Stimulated activated CD4-positive, alpha-beta T cell treated with anti-CD3 and anti-CD28 coated beads, Interleukin-12 subunit alpha, Interleukin-12 subunit beta, amount 100 ng/mL, for 4 hours (primary cell): ENCODE measurements around the gene PTPRN2.
"Not testable (repeated sequence)": the region's sequence is repeated elsewhere in the genome, so short reads cannot be mapped to it uniquely, and the experiment has no call there.

Experiments used
- DNase-seq: peaks from one replicate; pipeline ENCODE4 v3.0.0-alpha.2; 2020

The PTPRN2 gene

GRCh38 chr7:157727964-157728615, 859.5 kb downstream of the PTPRN2 start:
- no peak for DNase-seq

GRCh38 chr7:157726764-157727163, 860.9 kb downstream of the PTPRN2 start:
- DNase-seq: no peak

- DNase-seq: not testable (repeated sequence)
Measured at GRCh38 chr7:157725312-157725711, 862.3 kb downstream of the PTPRN2 start.

- DNase-seq: no peak
Measured at GRCh38 chr7:157723205-157723604, 864.4 kb downstream of the PTPRN2 start.

GRCh38 chr7:157722137-157723060, 865.2 kb downstream of the PTPRN2 start:
- DNase-seq: no peak

GRCh38 chr7:157721468-157722136, 866.0 kb downstream of the PTPRN2 start:
- DNase-seq: no peak

GRCh38 chr7:157719705-157720655, 867.6 kb downstream of the PTPRN2 start:
- no peak for DNase-seq

- no peak for DNase-seq
Measured at GRCh38 chr7:157719008-157719682, 868.5 kb downstream of the PTPRN2 start.

GRCh38 chr7:157718303-157719007, 869.2 kb downstream of the PTPRN2 start:
- no peak for DNase-seq

GRCh38 chr7:157717211-157718174, 870.1 kb downstream of the PTPRN2 start:
- DNase-seq: no peak

GRCh38 chr7:157715938-157716280, 871.7 kb downstream of the PTPRN2 start:
- DNase-seq: no peak

- DNase-seq: no peak
Measured at GRCh38 chr7:157715071-157715937, 872.3 kb downstream of the PTPRN2 start.

- no peak for DNase-seq
Measured at GRCh38 chr7:157714166-157715070, 873.2 kb downstream of the PTPRN2 start.

GRCh38 chr7:157713591-157713990, 874.0 kb downstream of the PTPRN2 start:
- no peak for DNase-seq

- no peak for DNase-seq
Measured at GRCh38 chr7:157712666-157713235, 874.9 kb downstream of the PTPRN2 start.

GRCh38 chr7:157711353-157711888, 876.2 kb downstream of the PTPRN2 start:
- no peak for DNase-seq

- no peak for DNase-seq
Measured at GRCh38 chr7:157710396-157710795, 877.2 kb downstream of the PTPRN2 start.
